NCI-H2196 treated with DMSO at 0.1 percent for 48 hours (cell line): ENCODE measurements around the gene RNU1-4.
"Not testable (repeated sequence)": the region's sequence is repeated elsewhere in the genome, so short reads cannot be mapped to it uniquely, and the experiment has no call there.

Source experiments
- DNase-seq: peaks from one replicate; lab custom pipeline; 2025; ENCODE audit not compliant: unreplicated experiment; lab: John Stamatoyannopoulos, UW

Gene RNU1-4

GRCh38 chr1:16787711-16788110 is 47.4 kb downstream of the RNU1-4 start:
- not testable (repeated sequence) for DNase-seq
